Muscle layer of colon (tissue), 2 donors: Measurements from ENCODE around the gene RANBP17.

Experiments used
- H3K27ac ChIP-seq: one replicate; pipeline ENCODE4 v1.7.0; 2013; ENCODE audit warnings: low read depth, mild to moderate bottlenecking, low read length, moderate library complexity
- H3K27me3 ChIP-seq, 2 donors: one replicate each; pipeline ENCODE4 v1.7.0; 2013; ENCODE audit warnings: low read length in 2 of 2, mild to moderate bottlenecking in 2 of 2; ENCODE audit not compliant: insufficient read depth in 2 of 2, control insufficient read depth in 1 of 2
- H3K36me3 ChIP-seq: one replicate; pipeline ENCODE4 v1.7.0; 2013; ENCODE audit warnings: mild to moderate bottlenecking, low read length; ENCODE audit not compliant: insufficient read depth
- H3K4me1 ChIP-seq: one replicate; pipeline ENCODE4 v1.7.0; 2013; ENCODE audit warnings: mild to moderate bottlenecking, low read length; ENCODE audit not compliant: insufficient read depth
- H3K4me3 ChIP-seq, 2 donors: one replicate each; pipeline ENCODE4 v1.7.0; 2013; ENCODE audit warnings: low read length in 2 of 2, low read depth in 1 of 2, mild to moderate bottlenecking in 1 of 2, moderate library complexity in 1 of 2
- H3K9ac ChIP-seq: one replicate; pipeline ENCODE4 v1.7.0; 2013; ENCODE audit warnings: low read length
- H3K9me3 ChIP-seq: one replicate; pipeline ENCODE4 v1.7.0; 2013; ENCODE audit warnings: mild to moderate bottlenecking, low read length
- donor health status: abdominal sarcoma.
- donor health status: Adenocarcinoma of cecum.

The RANBP17 gene

GRCh38 chr5:170846416-170846815, 15.4 kb upstream of the RANBP17 start:
- H3K4me3 ChIP-seq = no peak overlapping the region
- H3K27me3 ChIP-seq = no peaks in the 10 kb centered on the region
- no peaks in the 10 kb centered on the region for H3K36me3 ChIP-seq
- H3K27ac ChIP-seq = no peak overlapping the region
- H3K9ac ChIP-seq = no peak overlapping the region
- H3K9me3 ChIP-seq = no peaks in the 10 kb centered on the region
- no peaks in the 10 kb centered on the region for H3K4me1 ChIP-seq

- H3K9ac ChIP-seq = no peak overlapping the region
- no peak overlapping the region for H3K27ac ChIP-seq
- H3K27me3 ChIP-seq = no peaks in the 10 kb centered on the region
- no peaks in the 10 kb centered on the region for H3K4me1 ChIP-seq
- H3K4me3 ChIP-seq = no peak overlapping the region
- no peaks in the 10 kb centered on the region for H3K36me3 ChIP-seq
- H3K9me3 ChIP-seq = no peaks in the 10 kb centered on the region
Observed at GRCh38 chr5:170846846-170847245, 15.0 kb upstream of the RANBP17 start.

GRCh38 chr5:170848033-170848432, 13.8 kb upstream of the RANBP17 start:
- Histone ChIP-seq H3K9me3 (no peaks in the 10 kb centered on the region), H3K4me1 (no peaks in the 10 kb centered on the region)

GRCh38 chr5:170849374-170849773, 12.4 kb upstream of the RANBP17 start:
- Histone ChIP-seq H3K9me3 (no peaks in the 10 kb centered on the region), H3K36me3 (no peaks in the 10 kb centered on the region), H3K4me3 (no peak overlapping the region), H3K27me3 (no peaks in the 10 kb centered on the region), H3K9ac (no peak overlapping the region), H3K27ac (no peak overlapping the region), H3K4me1 (no peaks in the 10 kb centered on the region)

More at GRCh38 chr5:170848033-170848432, 13.8 kb upstream of the RANBP17 start:
- Histone ChIP-seq H3K27me3 (no peaks in the 10 kb centered on the region), H3K9ac (no peak overlapping the region), H3K27ac (no peak overlapping the region), H3K36me3 (no peaks in the 10 kb centered on the region), H3K4me3 (no peak overlapping the region)

- H3K4me3 ChIP-seq = no peak overlapping the region
- H3K9me3 ChIP-seq = peaks cover under 1% of the 10 kb centered on the region
- no peak overlapping the region for H3K27ac ChIP-seq
- H3K4me1 ChIP-seq = no peaks in the 10 kb centered on the region
- no peak overlapping the region for H3K9ac ChIP-seq
- no peaks in the 10 kb centered on the region for H3K27me3 ChIP-seq
- H3K36me3 ChIP-seq = no peaks in the 10 kb centered on the region
Observed at GRCh38 chr5:170854566-170854965, 7.3 kb upstream of the RANBP17 start.

GRCh38 chr5:170857066-170857465, 4.8 kb upstream of the RANBP17 start:
- Histone ChIP-seq H3K4me1 (no peaks in the 10 kb centered on the region), H3K4me3 (no peak overlapping the region), H3K27me3 (no peaks in the 10 kb centered on the region), H3K36me3 (no peaks in the 10 kb centered on the region), H3K9ac (no peak overlapping the region), H3K27ac (no peak overlapping the region), H3K9me3 (peaks cover 4% of the 10 kb centered on the region)

GRCh38 chr5:170860415-170860814, 1.4 kb upstream of the RANBP17 start:
- Histone ChIP-seq H3K27ac (no peak overlapping the region), H3K4me3 (no peak overlapping the region), H3K36me3 (no peaks in the 10 kb centered on the region), H3K4me1 (peaks cover 7% of the 10 kb centered on the region), H3K9me3 (peaks cover 4% of the 10 kb centered on the region), H3K27me3 (no peaks in the 10 kb centered on the region), H3K9ac (no peak overlapping the region)

- Histone ChIP-seq H3K27me3 (no peaks in the 10 kb centered on the region), H3K27ac (no peak overlapping the region), H3K4me3 (no peak overlapping the region), H3K36me3 (no peaks in the 10 kb centered on the region), H3K9me3 (peaks cover 4% of the 10 kb centered on the region), H3K4me1 (peaks cover 7% of the 10 kb centered on the region), H3K9ac (no peak overlapping the region)
Observed at GRCh38 chr5:170860818-170861666, 776 bp upstream of the RANBP17 start.

GRCh38 chr5:170861667-170861916, 226 bp upstream of the RANBP17 start:
- no peaks in the 10 kb centered on the region for H3K27me3 ChIP-seq
- no peak overlapping the region for H3K27ac ChIP-seq
- no peaks in the 10 kb centered on the region for H3K36me3 ChIP-seq
- no peak overlapping the region for H3K4me3 ChIP-seq
- no peak overlapping the region for H3K9ac ChIP-seq
- peaks cover 7% of the 10 kb centered on the region for H3K4me1 ChIP-seq
- peaks cover 4% of the 10 kb centered on the region for H3K9me3 ChIP-seq

- no peak overlapping the region for H3K27ac ChIP-seq
- H3K36me3 ChIP-seq = no peaks in the 10 kb centered on the region
- peaks cover 4% of the 10 kb centered on the region for H3K9me3 ChIP-seq
- peaks cover 7% of the 10 kb centered on the region for H3K4me1 ChIP-seq
- H3K4me3 ChIP-seq = no peak overlapping the region
- no peak overlapping the region for H3K9ac ChIP-seq
- no peaks in the 10 kb centered on the region for H3K27me3 ChIP-seq
Observed at GRCh38 chr5:170863646-170864045, 1.8 kb downstream of the RANBP17 start.

- no peaks in the 10 kb centered on the region for H3K27me3 ChIP-seq
- H3K9me3 ChIP-seq = no peaks in the 10 kb centered on the region
- no peak overlapping the region for H3K4me3 ChIP-seq
- H3K27ac ChIP-seq = no peak overlapping the region
- H3K4me1 ChIP-seq = peaks cover 7% of the 10 kb centered on the region
- no peaks in the 10 kb centered on the region for H3K36me3 ChIP-seq
- H3K9ac ChIP-seq = no peak overlapping the region
Observed at GRCh38 chr5:170865622-170866021, 3.8 kb downstream of the RANBP17 start.

GRCh38 chr5:170867825-170868224, 6.0 kb downstream of the RANBP17 start:
- Histone ChIP-seq H3K4me1 (peaks cover 5% of the 10 kb centered on the region), H3K36me3 (no peaks in the 10 kb centered on the region), H3K9ac (no peak overlapping the region), H3K27ac (no peak overlapping the region), H3K27me3 (no peaks in the 10 kb centered on the region), H3K9me3 (no peaks in the 10 kb centered on the region), H3K4me3 (no peak overlapping the region)
